GF-D8 (cell line): ENCODE measurements around the gene SPOP.
"Not testable (repeated sequence)": the region's sequence is repeated elsewhere in the genome, so short reads cannot be mapped to it uniquely, and the experiment has no call there.

Source experiments
- DNase-seq: peaks from one replicate; lab custom pipeline; 2025; lab: John Stamatoyannopoulos, UW

Gene SPOP

DNA sequence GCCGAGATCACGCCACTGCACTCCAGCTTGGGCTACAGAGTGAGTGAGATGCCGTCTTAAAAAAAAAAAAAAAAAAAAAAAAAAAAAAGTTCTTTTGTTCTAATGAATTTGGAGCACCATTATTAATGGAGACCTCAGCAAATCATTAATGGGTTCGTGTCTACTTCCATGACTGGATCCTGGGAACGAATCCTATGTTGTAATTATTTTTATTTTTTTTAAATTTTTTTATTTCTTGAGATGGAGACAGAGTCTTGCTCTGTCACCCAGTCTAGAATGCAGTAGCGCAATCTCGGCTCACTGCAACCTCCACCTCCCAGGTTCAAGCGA lies 30.7 kb downstream of the SPOP start:
- DNase-seq, result no peak

DNA sequence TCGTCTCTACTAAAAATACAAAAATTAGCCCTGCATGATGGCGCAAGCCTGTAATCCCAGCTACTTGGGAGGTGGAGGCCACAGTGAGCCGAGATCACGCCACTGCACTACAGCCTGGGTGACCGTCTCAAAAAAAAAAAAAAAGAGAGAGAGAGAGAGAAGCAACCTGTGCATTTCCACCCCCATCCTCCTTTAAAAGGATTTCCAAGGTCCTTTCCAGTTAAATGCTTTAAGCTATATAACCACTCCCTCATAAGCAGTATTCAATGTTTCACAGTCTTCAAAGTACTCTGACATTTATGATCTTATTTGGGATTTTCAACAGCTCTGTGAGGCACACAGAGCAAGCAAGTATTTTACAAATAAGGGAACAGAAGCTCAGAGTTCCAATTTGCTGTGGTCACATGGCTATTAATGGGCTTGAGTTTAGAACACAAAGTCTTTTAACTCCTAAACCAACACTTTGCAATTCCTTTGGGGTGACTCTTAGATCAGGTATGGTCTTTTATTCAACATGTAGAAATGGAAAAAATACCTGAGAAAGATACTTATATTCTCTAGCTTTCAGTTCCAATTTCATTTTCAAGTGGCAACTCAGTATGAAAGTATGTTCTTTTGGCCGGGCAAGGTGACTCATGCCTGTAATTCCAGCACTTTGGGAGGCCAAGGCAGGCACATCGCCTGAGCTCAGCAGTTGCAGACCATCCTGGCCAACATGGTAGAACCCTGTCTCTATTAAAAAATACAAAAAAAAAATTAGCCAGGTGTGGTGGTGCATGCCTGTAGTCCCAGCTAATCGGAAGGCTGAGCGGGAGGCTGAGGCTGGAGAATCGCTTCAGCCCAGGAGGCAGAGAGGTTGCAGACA lies 31.3 kb downstream of the SPOP start:
- no peak for DNase-seq

- not testable (repeated sequence) for DNase-seq
Observed at GRCh38 chr17:49646056-49646390, 31.9 kb downstream of the SPOP start.

DNA sequence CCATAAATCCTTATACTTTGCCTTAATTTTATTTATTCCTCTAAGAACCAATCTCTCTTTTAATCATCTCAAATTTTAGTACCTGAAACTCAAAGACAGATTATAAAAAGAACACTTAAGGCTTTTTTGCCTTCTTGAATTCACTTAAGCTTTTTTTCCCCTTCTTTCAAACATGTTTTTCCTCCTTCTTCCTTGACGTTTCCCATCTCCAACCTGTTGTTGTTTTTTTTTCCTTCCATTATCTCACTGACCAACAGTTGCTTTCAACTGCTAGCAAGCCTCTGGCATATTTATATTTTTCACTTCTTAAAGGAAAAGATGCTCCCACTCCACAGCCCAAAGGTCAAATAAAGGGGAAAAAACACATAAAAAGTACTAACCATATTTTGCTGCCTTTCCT lies 32.2 kb downstream of the SPOP start:
- DNase-seq, result no peak

GRCh38 chr17:49640556-49640955 lies 37.3 kb downstream of the SPOP start:
- DNase-seq, result no peak

GRCh38 chr17:49638818-49639217 lies 39.1 kb downstream of the SPOP start:
- DNase-seq, result no peak

GRCh38 chr17:49637739-49638138 lies 40.2 kb downstream of the SPOP start:
- no peak for DNase-seq

GRCh38 chr17:49637050-49637449 lies 40.8 kb downstream of the SPOP start:
- no peak for DNase-seq

DNA sequence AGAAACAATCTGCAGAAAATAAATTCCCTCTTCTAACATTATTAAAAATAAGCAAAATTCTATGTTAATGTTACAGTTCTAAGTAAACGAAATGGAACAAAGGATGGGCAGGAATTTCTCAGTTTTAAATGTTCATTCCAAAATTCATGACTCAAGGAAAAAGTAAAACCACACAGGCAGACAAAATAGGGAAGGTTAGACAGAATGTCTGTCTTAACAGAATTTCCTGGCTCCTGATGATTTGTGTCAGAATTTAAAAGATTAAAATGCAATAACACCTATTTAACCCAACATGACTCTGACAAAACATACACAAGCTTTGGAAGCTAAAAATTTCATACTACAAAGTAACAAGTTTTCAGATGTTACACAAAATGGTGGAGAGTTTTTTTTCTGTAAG lies 42.8 kb downstream of the SPOP start:
- no peak for DNase-seq

- no peak for DNase-seq
Observed at GRCh38 chr17:49634485-49634860, 43.4 kb downstream of the SPOP start.

DNA sequence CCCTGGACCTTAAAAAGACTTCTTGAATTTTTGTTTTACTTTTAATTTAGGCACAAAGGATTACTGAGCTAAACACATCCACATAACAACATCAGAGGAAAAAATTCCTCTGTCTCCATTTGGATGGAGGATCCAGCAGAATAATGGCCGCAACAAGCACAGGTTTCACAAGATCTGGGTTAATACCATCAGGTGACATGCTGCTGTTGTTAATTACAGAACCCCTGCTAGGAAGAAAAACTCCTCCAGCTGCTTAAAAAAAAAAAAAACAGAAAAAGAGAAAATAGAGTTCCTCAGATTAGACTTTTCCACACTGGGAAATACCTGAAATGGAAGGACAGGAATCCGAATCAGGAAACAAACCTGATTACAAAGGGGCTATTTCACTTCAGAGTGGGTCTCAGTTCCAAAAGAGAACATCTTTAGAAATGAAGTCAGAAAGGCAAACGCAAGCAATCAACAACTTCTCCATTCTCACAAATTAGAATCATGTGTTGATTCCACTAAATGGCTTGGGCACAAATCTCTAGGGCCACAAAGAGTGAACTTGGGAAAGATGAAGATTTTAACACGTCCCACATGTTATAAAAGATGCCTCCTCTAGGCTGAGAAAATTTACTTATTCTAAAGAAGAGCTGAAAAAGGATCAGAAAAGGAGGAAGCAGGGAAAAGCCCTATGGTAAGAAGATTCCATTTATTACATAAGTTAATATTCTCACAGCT lies 44.0 kb downstream of the SPOP start:
- no peak for DNase-seq

DNA sequence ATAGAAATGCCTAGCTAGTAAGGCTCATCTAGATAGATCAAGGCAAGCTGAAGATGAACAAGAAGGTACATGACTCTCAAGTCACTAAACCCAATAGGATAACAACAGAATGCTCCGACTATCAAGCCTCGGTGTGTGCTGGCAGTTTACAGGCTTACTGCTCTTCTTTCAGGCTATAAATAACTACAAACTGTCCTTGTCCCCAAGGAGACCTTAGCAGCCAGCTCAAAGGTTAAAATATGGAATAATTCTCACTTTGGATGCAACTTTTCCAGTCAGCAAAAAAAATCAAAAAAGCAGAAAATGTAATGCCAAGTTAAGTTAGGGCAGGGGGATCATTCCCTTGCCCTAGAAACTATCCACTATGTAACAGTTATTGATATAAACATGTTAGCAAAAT lies 44.6 kb downstream of the SPOP start:
- no peak for DNase-seq

DNA sequence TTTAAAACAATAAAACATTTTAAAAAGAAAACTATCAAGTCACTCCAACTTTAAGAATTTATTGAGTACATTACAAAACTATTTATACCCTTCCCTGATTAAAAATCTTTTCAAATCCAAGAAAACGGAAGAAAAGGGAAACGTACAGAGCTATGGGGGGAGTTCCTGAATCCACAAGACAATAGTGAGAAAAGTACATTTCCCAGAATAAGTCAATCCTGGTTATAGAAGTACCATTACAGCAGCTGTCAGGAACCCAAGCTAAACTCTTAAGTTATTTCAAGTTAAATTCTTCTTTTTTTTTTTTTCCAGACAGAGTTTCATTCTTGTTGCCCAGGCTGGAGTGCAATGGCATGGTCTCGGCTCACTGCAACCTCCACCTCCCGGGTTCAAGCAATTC lies 45.7 kb downstream of the SPOP start:
- DNase-seq, result no peak

GRCh38 chr17:49631496-49631895 lies 46.4 kb downstream of the SPOP start:
- DNase-seq, result no peak

GRCh38 chr17:49630113-49630900 lies 47.6 kb downstream of the SPOP start:
- no peak for DNase-seq

GRCh38 chr17:49629447-49629846 lies 48.5 kb downstream of the SPOP start:
- no peak for DNase-seq

- DNase-seq, result no peak
Observed at GRCh38 chr17:49624896-49625295, 53.0 kb downstream of the SPOP start.

DNA sequence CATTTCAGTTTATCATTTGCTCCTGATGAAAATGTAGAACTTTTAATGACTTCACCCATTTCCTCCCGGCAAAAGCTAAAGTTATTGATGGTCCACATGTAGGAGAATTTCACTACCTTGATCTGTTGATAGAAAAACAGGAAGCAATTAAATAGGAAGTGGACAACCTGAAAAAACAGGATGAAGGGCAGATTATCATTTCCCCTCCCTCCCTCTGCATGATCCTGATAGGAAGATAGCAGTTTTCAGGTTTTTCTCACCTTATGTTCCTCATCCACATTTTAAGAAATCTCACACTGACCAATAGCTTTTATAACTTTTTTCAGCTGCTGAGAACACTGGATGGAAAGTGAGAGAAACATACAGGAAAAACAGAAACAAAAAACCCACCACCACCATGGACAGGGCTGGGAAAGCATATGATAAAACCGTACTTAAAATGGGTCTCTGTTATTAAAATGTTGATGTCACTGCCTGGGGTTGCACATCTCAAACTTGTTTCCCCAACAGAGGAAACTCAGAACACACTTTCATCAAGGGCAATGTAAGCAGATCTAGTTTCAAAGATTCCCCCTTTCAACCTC lies 55.9 kb downstream of the SPOP start:
- DNase-seq, result no peak

GRCh38 chr17:49621420-49621819 lies 56.5 kb downstream of the SPOP start:
- DNase-seq, result no peak

- DNase-seq, result no peak
Observed at GRCh38 chr17:49618028-49618611, 59.8 kb downstream of the SPOP start.

DNA sequence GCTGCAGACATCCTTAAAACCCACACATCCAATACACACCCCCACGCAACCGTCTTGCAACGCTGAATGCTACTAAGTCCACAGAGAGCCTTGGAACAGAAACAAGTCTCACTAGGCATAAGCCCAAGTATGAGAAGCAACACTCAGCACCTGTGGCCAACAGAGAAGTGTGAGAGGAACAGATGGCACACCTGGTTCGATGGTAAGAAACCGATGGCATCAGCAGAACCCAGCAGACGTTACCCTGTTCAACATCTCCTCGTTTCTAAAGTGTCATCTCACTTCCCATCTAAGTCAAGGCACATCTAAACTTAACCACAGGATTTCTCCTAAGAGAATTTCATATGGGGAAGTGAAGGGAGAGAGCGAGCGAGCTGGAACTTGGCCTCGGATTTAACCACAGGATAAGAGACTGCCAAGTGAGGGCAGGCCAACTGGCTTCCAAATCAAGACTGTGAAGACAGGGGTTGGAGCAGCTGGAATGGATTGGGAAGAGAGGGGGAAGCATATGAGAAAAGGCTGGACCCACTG lies 61.2 kb downstream of the SPOP start:
- DNase-seq, result no peak

GRCh38 chr17:49616086-49616485 lies 61.8 kb downstream of the SPOP start:
- DNase-seq, result no peak
